ENCODE results near the gene AGBL4.

Gene AGBL4

DNA sequence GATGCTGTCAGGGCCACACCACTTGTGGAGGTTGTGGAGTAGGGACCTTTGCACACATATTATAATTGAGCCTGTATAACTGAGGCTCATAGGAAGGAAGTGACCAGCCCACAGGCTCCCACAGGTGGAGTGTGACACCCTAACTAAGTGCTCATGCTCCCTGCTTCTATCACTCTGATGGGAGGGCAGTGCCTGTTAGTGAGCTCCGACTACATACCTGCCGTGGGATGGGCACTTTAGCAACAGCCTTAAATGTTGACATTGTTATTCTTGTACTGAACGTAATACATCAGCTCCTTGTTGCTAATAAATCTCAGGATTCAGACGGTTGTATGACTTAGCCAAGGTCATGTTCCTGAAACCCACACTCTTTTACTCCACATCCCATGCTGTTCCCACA is 1305.0 kb downstream of the AGBL4 start:
- DNase-seq = no peak
- TF ChIP-seq, protein P1, sequence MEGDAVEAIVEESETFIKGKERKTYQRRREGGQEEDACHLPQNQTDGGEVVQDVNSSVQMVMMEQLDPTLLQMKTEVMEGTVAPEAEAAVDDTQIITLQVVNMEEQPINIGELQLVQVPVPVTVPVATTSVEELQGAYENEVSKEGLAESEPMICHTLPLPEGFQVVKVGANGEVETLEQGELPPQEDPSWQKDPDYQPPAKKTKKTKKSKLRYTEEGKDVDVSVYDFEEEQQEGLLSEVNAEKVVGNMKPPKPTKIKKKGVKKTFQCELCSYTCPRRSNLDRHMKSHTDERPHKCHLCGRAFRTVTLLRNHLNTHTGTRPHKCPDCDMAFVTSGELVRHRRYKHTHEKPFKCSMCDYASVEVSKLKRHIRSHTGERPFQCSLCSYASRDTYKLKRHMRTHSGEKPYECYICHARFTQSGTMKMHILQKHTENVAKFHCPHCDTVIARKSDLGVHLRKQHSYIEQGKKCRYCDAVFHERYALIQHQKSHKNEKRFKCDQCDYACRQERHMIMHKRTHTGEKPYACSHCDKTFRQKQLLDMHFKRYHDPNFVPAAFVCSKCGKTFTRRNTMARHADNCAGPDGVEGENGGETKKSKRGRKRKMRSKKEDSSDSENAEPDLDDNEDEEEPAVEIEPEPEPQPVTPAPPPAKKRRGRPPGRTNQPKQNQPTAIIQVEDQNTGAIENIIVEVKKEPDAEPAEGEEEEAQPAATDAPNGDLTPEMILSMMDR (IDR thresholded peaks at IDR 0.05; ENCODE audit: low read depth, low read length) = no peak
- Histone ChIP-seq H3K4me3 (ENCODE audit: low read depth, low read length) (no peak overlapping the region), H3K27ac (no peak overlapping the region), H3K9me3 (ENCODE audit: severe bottlenecking) (no peaks in the 10 kb centered on the region), H3K36me3 (no peaks in the 10 kb centered on the region), H3K27me3 (ENCODE audit: insufficient read depth, low read depth, severe bottlenecking) (no peaks in the 10 kb centered on the region)

- no peak for DNase-seq
- Histone ChIP-seq H3K27me3 (ENCODE audit: insufficient read depth, low read depth, severe bottlenecking) (no peaks in the 10 kb centered on the region), H3K4me3 (ENCODE audit: low read depth, low read length) (no peak overlapping the region), H3K27ac (no peak overlapping the region), H3K9me3 (ENCODE audit: severe bottlenecking) (no peaks in the 10 kb centered on the region), H3K36me3 (no peaks in the 10 kb centered on the region)
- TF ChIP-seq, protein P1 (IDR thresholded peaks at IDR 0.05; ENCODE audit: low read depth, low read length) = 0 out of 2 replicates have a peak, but pooled peaks have one; percentile 46
Measured at GRCh38 chr1:48718116-48718630, 1305.6 kb downstream of the AGBL4 start.

GRCh38 chr1:48717082-48717481 is 1306.7 kb downstream of the AGBL4 start:
- TF ChIP-seq, protein P1 (IDR thresholded peaks at IDR 0.05; ENCODE audit: low read depth, low read length) = no peak
- H3K27ac ChIP-seq = no peak overlapping the region
- no peak overlapping the region for H3K4me3 ChIP-seq (ENCODE audit: low read depth, low read length)
- DNase-seq = no peak
- H3K9me3 ChIP-seq (ENCODE audit: severe bottlenecking) = no peaks in the 10 kb centered on the region
- no peaks in the 10 kb centered on the region for H3K27me3 ChIP-seq (ENCODE audit: insufficient read depth, low read depth, severe bottlenecking)
- H3K36me3 ChIP-seq = no peaks in the 10 kb centered on the region

DNA sequence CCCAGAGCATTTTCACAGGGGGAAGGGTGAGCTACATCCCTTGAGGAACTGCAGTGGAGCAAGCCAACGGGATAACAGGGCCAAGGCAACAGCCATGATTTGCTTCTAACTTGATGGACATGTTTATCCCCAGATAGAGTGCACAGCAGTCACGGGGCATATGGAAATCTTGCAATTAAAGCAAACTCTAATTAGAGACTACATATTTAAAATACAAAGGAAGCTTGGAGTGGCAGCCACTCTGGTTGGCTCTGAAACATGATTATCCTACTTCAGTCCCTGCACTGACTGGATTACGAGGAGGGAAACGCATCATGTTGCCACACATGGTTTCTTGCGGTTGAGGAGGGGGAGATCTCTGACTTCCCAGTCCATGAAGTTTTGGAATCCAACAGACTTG is 1307.8 kb downstream of the AGBL4 start:
- TF ChIP-seq, protein P1 (IDR thresholded peaks at IDR 0.05; ENCODE audit: low read depth, low read length) = no peak
- Histone ChIP-seq H3K9me3 (ENCODE audit: severe bottlenecking) (no peaks in the 10 kb centered on the region), H3K4me3 (ENCODE audit: low read depth, low read length) (no peak overlapping the region), H3K36me3 (no peaks in the 10 kb centered on the region), H3K27ac (no peak overlapping the region), H3K27me3 (ENCODE audit: insufficient read depth, low read depth, severe bottlenecking) (no peaks in the 10 kb centered on the region)
- no peak for DNase-seq

DNA sequence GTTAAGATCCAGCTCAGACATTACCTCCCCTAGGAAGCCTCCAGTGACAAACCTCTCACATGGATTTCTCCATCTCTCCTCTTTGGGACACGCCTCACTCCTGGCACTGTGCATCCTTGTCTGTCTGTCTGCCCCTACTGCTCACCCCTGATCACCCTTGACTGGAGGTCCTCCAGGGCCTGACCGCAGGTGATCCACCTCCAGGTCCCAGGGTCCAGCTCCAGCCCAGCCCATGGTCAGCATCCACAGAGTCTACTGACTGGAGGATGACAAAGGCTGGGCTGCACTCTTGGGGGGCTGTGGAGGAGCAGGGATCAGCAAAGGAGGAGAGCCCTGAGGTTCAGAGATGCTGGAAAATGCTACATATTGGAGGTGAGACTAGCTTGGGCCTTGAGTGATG is 1312.8 kb downstream of the AGBL4 start:
- Histone ChIP-seq H3K27ac (no peak overlapping the region), H3K27me3 (ENCODE audit: insufficient read depth, low read depth, severe bottlenecking) (no peaks in the 10 kb centered on the region), H3K36me3 (no peaks in the 10 kb centered on the region), H3K9me3 (ENCODE audit: severe bottlenecking) (no peaks in the 10 kb centered on the region), H3K4me3 (ENCODE audit: low read depth, low read length) (no peak overlapping the region)
- no peak for DNase-seq
- TF ChIP-seq, protein P1 (IDR thresholded peaks at IDR 0.05; ENCODE audit: low read depth, low read length) = no peak

DNA sequence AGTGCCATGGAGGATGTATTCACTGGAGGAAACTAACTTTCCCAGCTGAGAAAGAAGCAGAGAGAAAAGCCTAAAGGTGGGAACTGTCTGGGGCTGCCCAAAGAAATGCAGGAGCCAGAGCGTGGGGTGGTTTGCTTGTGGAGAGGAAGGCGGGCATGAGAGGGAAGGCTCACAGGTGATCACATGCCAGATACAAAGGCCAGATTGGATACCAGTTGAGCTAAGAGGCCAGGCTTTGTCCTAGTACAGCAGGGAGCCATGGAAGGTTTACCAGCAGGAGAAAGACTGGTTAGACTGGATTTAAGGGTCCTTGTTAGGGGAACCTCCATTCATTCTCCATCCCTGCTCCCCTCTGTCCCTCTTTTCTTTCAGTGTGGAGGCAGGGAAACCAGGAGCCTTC is 1313.4 kb downstream of the AGBL4 start:
- DNase-seq = no peak
- no peak overlapping the region for H3K27ac ChIP-seq
- no peaks in the 10 kb centered on the region for H3K27me3 ChIP-seq (ENCODE audit: insufficient read depth, low read depth, severe bottlenecking)
- H3K36me3 ChIP-seq = no peaks in the 10 kb centered on the region
- no peaks in the 10 kb centered on the region for H3K9me3 ChIP-seq (ENCODE audit: severe bottlenecking)
- TF ChIP-seq, protein P1 (IDR thresholded peaks at IDR 0.05; ENCODE audit: low read depth, low read length) = no peak
- H3K4me3 ChIP-seq (ENCODE audit: low read depth, low read length) = no peak overlapping the region
